Nephron (organoid): ENCODE results near the gene WFDC5.

Experiments used
- H3K27ac Mint-ChIP-seq, 3 experiments: 2 replicates each; pipeline ENCODE4 v1.8.0; 2020; ENCODE audit warnings: mixed read lengths in 3 of 3, mild to moderate bottlenecking in 2 of 3, moderate library complexity in 1 of 3
- H3K27me3 Mint-ChIP-seq: 2 replicates; pipeline ENCODE4 v1.8.0; 2021; ENCODE audit warnings: low read depth, mild to moderate bottlenecking, moderate library complexity, mixed read lengths
- H3K36me3 Mint-ChIP-seq: 2 replicates; pipeline ENCODE4 v1.8.0; 2020; ENCODE audit warnings: low read depth, mixed read lengths
- H3K4me1 Mint-ChIP-seq: 2 replicates; pipeline ENCODE4 v1.8.0; 2020; ENCODE audit warnings: mixed read lengths
- H3K4me3 Mint-ChIP-seq, 3 experiments: 2 replicates each; pipeline ENCODE4 v1.8.0; 2020; ENCODE audit warnings: mild to moderate bottlenecking in 3 of 3, mixed read lengths in 3 of 3, moderate library complexity in 2 of 3
- H3K9me3 Mint-ChIP-seq: 2 replicates; pipeline ENCODE4 v1.8.0; 2020; ENCODE audit warnings: mixed read lengths
- CTCF ChIP-seq, 3 experiments: fragments of 200-600 bp; sonication (generic); IDR thresholded peaks; one replicate each; pipeline ENCODE4 v1.5.0; 2021; ENCODE audit warnings: antibody characterized with exemption in 3 of 3; ENCODE audit not compliant: unreplicated experiment in 3 of 3

The WFDC5 gene

GRCh38 chr20:45104786-45105185 lies 10.2 kb downstream of the WFDC5 start:
- TF ChIP-seq CTCF (IDR thresholded peaks at IDR 0.05; ENCODE audit: unreplicated experiment in 3 of 3) = no peak
- no peaks in the 10 kb centered on the region for H3K36me3 Mint-ChIP-seq
- H3K27ac Mint-ChIP-seq = no peak overlapping the region
- H3K9me3 Mint-ChIP-seq = no peaks in the 10 kb centered on the region
- H3K4me3 Mint-ChIP-seq = no peak overlapping the region
- H3K27me3 Mint-ChIP-seq = peaks cover 62% of the 10 kb centered on the region
- H3K4me1 Mint-ChIP-seq = no peaks in the 10 kb centered on the region

GRCh38 chr20:45103072-45103471 lies 11.9 kb downstream of the WFDC5 start:
- Mint-ChIP-seq H3K36me3 (no peaks in the 10 kb centered on the region), H3K4me3 (no peak overlapping the region), H3K9me3 (no peaks in the 10 kb centered on the region), H3K4me1 (no peaks in the 10 kb centered on the region), H3K27ac (no peak overlapping the region), H3K27me3 (peaks cover 72% of the 10 kb centered on the region)
- TF ChIP-seq CTCF (IDR thresholded peaks at IDR 0.05; ENCODE audit: unreplicated experiment in 3 of 3) = no peak

DNA sequence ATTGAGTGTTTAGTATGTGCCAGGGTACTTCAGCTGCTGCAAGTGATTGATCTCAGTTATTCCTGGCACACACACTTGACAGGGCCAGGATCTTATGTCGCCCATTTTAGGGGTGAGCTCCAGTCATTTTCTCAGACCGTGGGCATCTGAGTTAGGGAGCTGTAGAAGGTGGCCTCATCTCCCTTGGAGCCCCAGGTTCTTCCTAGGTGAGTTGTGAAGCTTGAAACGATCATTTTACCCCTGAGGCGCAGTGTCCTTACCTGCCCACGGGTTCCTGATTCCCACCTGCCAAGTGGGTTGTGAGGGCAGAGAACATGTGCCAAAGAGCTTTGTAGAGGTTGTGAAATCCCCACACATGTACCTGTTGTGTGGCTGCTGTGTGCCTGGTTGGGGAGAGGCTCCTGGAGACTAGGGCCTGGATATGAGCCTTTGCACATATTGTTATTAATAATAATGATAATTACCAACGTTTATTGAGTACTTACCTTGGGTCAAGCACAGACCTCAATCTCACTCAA lies 13.6 kb downstream of the WFDC5 start:
- Mint-ChIP-seq H3K9me3 (no peaks in the 10 kb centered on the region), H3K36me3 (no peaks in the 10 kb centered on the region), H3K27me3 (peaks cover 76% of the 10 kb centered on the region), H3K4me1 (no peaks in the 10 kb centered on the region), H3K27ac (no peak overlapping the region), H3K4me3 (no peak overlapping the region)
- no peak for TF ChIP-seq CTCF (IDR thresholded peaks at IDR 0.05; ENCODE audit: unreplicated experiment in 3 of 3)

- H3K36me3 Mint-ChIP-seq = no peaks in the 10 kb centered on the region
- H3K27me3 Mint-ChIP-seq = peaks cover 80% of the 10 kb centered on the region
- peak within 1 kb of the TSS in 2 of 3 experiments; percentile 47 to 60 for H3K4me3 Mint-ChIP-seq
- no peaks in the 10 kb centered on the region for H3K9me3 Mint-ChIP-seq
- H3K4me1 Mint-ChIP-seq = no peaks in the 10 kb centered on the region
- H3K27ac Mint-ChIP-seq = no peak within 1 kb of the TSS
- no peak for TF ChIP-seq CTCF (IDR thresholded peaks at IDR 0.05; ENCODE audit: unreplicated experiment in 3 of 3)
Measured at GRCh38 chr20:45100563-45101245, 14.3 kb downstream of the WFDC5 start, which contains the start of gene KCNS1. TSS of gene KCNS1 (minus strand) at chr20:45101127. CDS start at chr20:45099236, 1,891 bp downstream.

DNA sequence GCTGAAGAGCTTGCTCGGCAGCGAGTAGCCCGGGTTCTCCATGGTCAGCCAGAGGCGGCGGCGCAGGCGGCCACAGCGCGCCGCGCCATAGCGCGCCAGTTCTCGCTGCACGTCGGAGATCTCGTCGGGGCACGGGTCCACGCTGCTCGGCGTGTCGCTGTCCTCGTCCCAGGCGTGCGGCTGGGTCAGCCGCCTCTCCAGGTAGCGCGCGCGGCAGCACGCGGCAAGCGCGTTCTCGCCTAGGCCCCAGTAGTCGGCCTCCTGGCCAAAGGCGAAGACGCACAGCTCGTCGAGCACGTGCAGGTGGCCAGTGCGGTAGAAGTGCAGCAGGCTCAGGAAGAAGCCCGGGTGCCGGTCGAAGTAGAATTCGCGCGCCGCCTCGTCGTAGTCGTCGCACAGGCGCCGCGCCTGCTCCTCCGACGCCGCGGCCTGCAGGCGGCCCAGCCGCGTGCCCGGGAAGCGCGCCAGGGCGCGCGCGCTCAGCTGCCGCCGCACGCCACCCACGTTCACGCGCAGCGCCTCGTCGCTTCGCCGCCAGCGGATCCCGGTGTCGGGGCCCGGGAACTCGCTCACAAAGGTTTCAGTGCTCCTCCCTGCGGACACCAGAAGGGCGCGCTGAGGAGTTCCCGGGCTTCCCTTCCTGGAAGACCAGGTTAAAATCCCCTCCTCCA lies 16.7 kb downstream of the WFDC5 start:
- no peaks in the 10 kb centered on the region for H3K4me1 Mint-ChIP-seq
- H3K9me3 Mint-ChIP-seq = no peaks in the 10 kb centered on the region
- TF ChIP-seq CTCF (IDR thresholded peaks at IDR 0.05; ENCODE audit: unreplicated experiment in 3 of 3) = peak in 1 of 3 experiments; percentile 9
- no peak overlapping the region for H3K4me3 Mint-ChIP-seq
- no peak overlapping the region for H3K27ac Mint-ChIP-seq
- peaks cover 71% of the 10 kb centered on the region for H3K27me3 Mint-ChIP-seq
- H3K36me3 Mint-ChIP-seq = no peaks in the 10 kb centered on the region
